Right lobe of liver (tissue), 4 donors: ENCODE results near the gene PCDHB7.

Experiments used
- CTCF ChIP-seq, 4 donors: fragments of 200-600 bp in 3 of 4; fragments of 450-650 bp in 1 of 4; IDR thresholded peaks; one replicate each; pipeline versions ENCODE4 v1.5.1 to v1.8.0; 2016 to 2022; ENCODE audit warnings: antibody characterized with exemption in 4 of 4, mild to moderate bottlenecking in 2 of 4
- POLR2A ChIP-seq: fragments of 450-650 bp; IDR thresholded peaks from one replicate; pipeline ENCODE4 v1.6.1; 2017; ENCODE audit warnings: antibody characterized with exemption, mild to moderate bottlenecking
- donor health status: DM: no; HTN: no; CAD: no.
- donor health status: DM: no; HTN: no; CAD: no.
- donor health status: DM: no; HTN: yes; CAD: no.

- no peak for TF ChIP-seq CTCF (IDR thresholded peaks at IDR 0.05)
- no peak for TF ChIP-seq POLR2A
These were observed 3.5 kb downstream of the PCDHB7 start for GRCh38 chr5:141175933-141176332.
